ENCODE data around the gene WBP2. TPM values are rescaled to one million over a fixed set of nuclear protein-coding genes. Genes with fewer than 3 reads are reported as not detected.

WBP2 gene
- total and polyA plus RNA-seq, 2 of the 13 experiments (the other 11 are each of a cell fraction or from before 2014, with no cell fraction given), result 29.2 to 29.5 TPM

- TF ChIP-seq LBX2 (CRISPR knock-in tag; IDR thresholded peaks at IDR 0.05; ENCODE audit: borderline replicate concordance), result no peak
- TF ChIP-seq SMAD1 (CRISPR knock-in tag; IDR thresholded peaks at IDR 0.05; ENCODE audit: borderline replicate concordance, low read depth), result no peak
- TF ChIP-seq ZFP1 (CRISPR knock-in tag; IDR thresholded peaks at IDR 0.05), result no peak
- peak; percentile 72; the same call in 1 of the 2 replicates for TF ChIP-seq ARID2 (CRISPR knock-in tag; IDR thresholded peaks at IDR 0.05; ENCODE audit: borderline replicate concordance)
- TF ChIP-seq CREB3 (CRISPR knock-in tag; IDR thresholded peaks at IDR 0.05), result peak; percentile 75
- peak; percentile 78; the same call in 1 of the 2 replicates for TF ChIP-seq TEAD2 (CRISPR knock-in tag; IDR thresholded peaks at IDR 0.05)
- TF ChIP-seq ZBTB10 (CRISPR knock-in tag; IDR thresholded peaks at IDR 0.05; ENCODE audit: borderline replicate concordance), result peak; percentile 83
- no peak for TF ChIP-seq PRDM4 (CRISPR knock-in tag; IDR thresholded peaks at IDR 0.05; ENCODE audit: borderline replicate concordance)
- TF ChIP-seq KDM5B (CRISPR knock-in tag; IDR thresholded peaks at IDR 0.05; ENCODE audit: borderline replicate concordance), result peak; percentile 89
- peak; percentile 93 for TF ChIP-seq MXD1 (CRISPR knock-in tag; IDR thresholded peaks at IDR 0.05)
- peak; percentile 48; the same call in 1 of the 2 replicates for TF ChIP-seq FOXM1 (CRISPR knock-in tag; IDR thresholded peaks at IDR 0.05)
- no peak for TF ChIP-seq ZNF678 (CRISPR knock-in tag; IDR thresholded peaks at IDR 0.05)
- no peak for TF ChIP-seq NFAT5 (CRISPR knock-in tag; IDR thresholded peaks at IDR 0.05)
- no peak for TF ChIP-seq FOXP4 (CRISPR knock-in tag; IDR thresholded peaks at IDR 0.05)
Measured at GRCh38 chr17:75877752-75878173, 22.6 kb upstream of the WBP2 start (continued).

All from HepG2 (cell line).